Left ventricle myocardium inferior (tissue), 1 donor: ENCODE results near the gene ESRRB. TPM values are rescaled to one million over a fixed set of nuclear protein-coding genes. Genes with fewer than 3 reads are reported as not detected.
A peak's percentile ranks its signal among the peaks of the same experiment; 100 is the strongest.

Experiments
- DNase-seq: peaks from one replicate; pipeline ENCODE4 v3.0.0-alpha.2; 2020
- H3K27ac ChIP-seq: fragments of 200-600 bp; replicated peaks from 2 replicates; pipeline ENCODE4 v1.8.0; 2021
- H3K27me3 ChIP-seq: fragments of 200-600 bp; 2 replicates; pipeline ENCODE4 v1.8.0; 2021; ENCODE audit warnings: low read depth
- H3K36me3 ChIP-seq: fragments of 200-600 bp; 2 replicates; pipeline ENCODE4 v1.8.0; 2021
- H3K4me1 ChIP-seq: fragments of 200-600 bp; 2 replicates; pipeline ENCODE4 v1.8.0; 2021
- H3K4me3 ChIP-seq: fragments of 200-600 bp; 2 replicates; pipeline ENCODE4 v1.8.0; 2021; ENCODE audit warnings: mild to moderate bottlenecking, moderate library complexity
- H3K9me3 ChIP-seq: fragments of 200-600 bp; replicated peaks from 2 replicates; pipeline ENCODE4 v1.8.0; 2021
- CTCF ChIP-seq: fragments of 200-600 bp; IDR thresholded peaks from 2 replicates; pipeline ENCODE4 v1.8.0; 2021; ENCODE audit warnings: antibody characterized with exemption, mild to moderate bottlenecking, borderline replicate concordance
- intact Hi-C: fragments of 100-400 bp; cut with micrococcal nuclease; formaldehyde crosslinking; loops from one replicate; pipeline ENCODE4 v1.11.0; 2022
- total RNA-seq: library from RNA; stranded (reverse); fragmentation: NEBNext Ultra II Directional; extraction: Animal tissue kit (Norgen Biotek cat#: 25700); gene quantifications from one replicate; pipeline ENCODE4 v1.2.1, GENCODE V29; 2021
- donor health status: DM: no; HTN: yes; CAD: no; lungs with severe emphysema.

Gene ESRRB
- total RNA-seq, 1 donor from 2014 or later = 16.9 TPM

GRCh38 chr14:76349993-76350392, 25.9 kb upstream of the ESRRB start:
- no peak overlapping the region for H3K4me3 ChIP-seq
- peaks cover 18% of the 10 kb centered on the region for H3K4me1 ChIP-seq
- H3K27me3 ChIP-seq = peaks cover 4% of the 10 kb centered on the region
- no peaks in the 10 kb centered on the region for H3K9me3 ChIP-seq
- H3K27ac ChIP-seq = no peak overlapping the region
- intact Hi-C loops = loop anchor here (10.0 kb wide), 2 partner anchors 295 to 645 kb away; no protein-coding TSS in a partner anchor
- no peak for TF ChIP-seq CTCF
- no peaks in the 10 kb centered on the region for H3K36me3 ChIP-seq
- DNase-seq = no peak

- no peak for DNase-seq
- no peak overlapping the region for H3K27ac ChIP-seq
- no peaks in the 10 kb centered on the region for H3K9me3 ChIP-seq
- TF ChIP-seq CTCF = no peak
- H3K4me3 ChIP-seq = no peak overlapping the region
- H3K36me3 ChIP-seq = no peaks in the 10 kb centered on the region
- H3K27me3 ChIP-seq = peaks cover 10% of the 10 kb centered on the region
- H3K4me1 ChIP-seq = peaks cover 18% of the 10 kb centered on the region
- intact Hi-C loops = loop anchor here (10.0 kb wide), 2 partner anchors 296 to 646 kb away; no protein-coding TSS in a partner anchor
These were observed 25.3 kb upstream of the ESRRB start for GRCh38 chr14:76350671-76351070.

DNA sequence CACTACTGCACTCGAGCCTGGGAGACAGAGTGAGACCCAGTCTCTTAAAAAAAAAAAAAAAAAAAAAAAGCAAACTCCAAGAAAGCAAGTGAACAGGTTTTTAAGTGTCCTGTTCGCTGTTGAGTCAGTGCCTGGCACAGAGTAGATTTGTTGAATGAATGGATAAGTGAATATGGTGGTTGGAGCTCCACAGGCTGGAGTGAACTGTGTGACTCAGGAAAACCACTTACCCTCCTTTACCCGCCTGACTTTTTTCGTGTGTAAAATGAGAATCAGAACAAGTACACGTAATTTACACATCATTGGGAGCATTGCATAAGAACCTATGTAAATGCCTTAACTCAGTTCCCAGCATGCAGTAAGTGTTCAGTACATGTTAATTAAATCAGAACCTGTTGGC, 24.0 kb upstream of the ESRRB start:
- H3K36me3 ChIP-seq = no peaks in the 10 kb centered on the region
- no peak overlapping the region for H3K27ac ChIP-seq
- intact Hi-C loops = loop anchor here (10.0 kb wide), 2 partner anchors 297 to 647 kb away; no protein-coding TSS in a partner anchor
- H3K4me3 ChIP-seq = no peak overlapping the region
- H3K4me1 ChIP-seq = peaks cover 18% of the 10 kb centered on the region
- H3K27me3 ChIP-seq = peaks cover 14% of the 10 kb centered on the region
- H3K9me3 ChIP-seq = no peaks in the 10 kb centered on the region
- no peak for TF ChIP-seq CTCF
- no peak for DNase-seq

- Histone ChIP-seq H3K9me3 (no peaks in the 10 kb centered on the region), H3K36me3 (no peaks in the 10 kb centered on the region), H3K4me1 (peaks cover 18% of the 10 kb centered on the region), H3K27me3 (peaks cover 14% of the 10 kb centered on the region), H3K27ac (no peak overlapping the region), H3K4me3 (peak overlapping the region; percentile 53)
- peak; percentile 59 for DNase-seq
- peak; percentile 92 for TF ChIP-seq CTCF
- intact Hi-C loops = loop anchor here (10.0 kb wide), 2 partner anchors 298 to 648 kb away; no protein-coding TSS in a partner anchor
These were observed 23.2 kb upstream of the ESRRB start for GRCh38 chr14:76352639-76353281.

DNA sequence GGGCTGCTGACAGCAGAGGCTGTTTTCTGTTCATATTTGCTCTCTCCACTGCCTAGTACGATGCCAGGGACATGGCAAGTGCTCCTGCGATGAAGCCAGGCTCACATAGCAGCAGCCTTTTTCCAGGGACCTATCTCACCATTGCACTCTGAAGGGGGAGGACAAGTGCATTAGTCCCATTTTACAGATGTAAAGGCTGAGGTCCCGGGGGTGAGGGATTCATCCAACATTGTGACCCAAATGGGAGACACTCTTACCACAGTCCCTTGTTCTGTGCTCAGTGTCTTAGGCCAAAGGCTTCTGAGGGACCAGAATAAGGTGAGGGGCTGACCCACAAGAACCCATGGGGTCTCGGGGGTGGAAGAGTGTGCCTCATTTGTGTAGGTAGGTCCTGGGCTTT, 21.6 kb upstream of the ESRRB start:
- intact Hi-C loops = loop anchor here (10.0 kb wide), 2 partner anchors 300 to 650 kb away; no protein-coding TSS in a partner anchor
- Histone ChIP-seq H3K4me1 (peaks cover 9% of the 10 kb centered on the region), H3K9me3 (no peaks in the 10 kb centered on the region), H3K27me3 (peaks cover 14% of the 10 kb centered on the region), H3K4me3 (no peak overlapping the region), H3K36me3 (no peaks in the 10 kb centered on the region), H3K27ac (no peak overlapping the region)
- no peak for TF ChIP-seq CTCF
- DNase-seq = no peak
